HUES64 (cell line): ENCODE results near the gene KPNB1.

Experiments
- H3K27ac ChIP-seq: 2 replicates; pipeline ENCODE4 v1.7.0; 2013; ENCODE audit warnings: low read depth, low read length, inconsistent platforms
- H3K27me3 ChIP-seq: 2 replicates; pipeline ENCODE4 v1.6.1; 2013; ENCODE audit warnings: mild to moderate bottlenecking, low read length; ENCODE audit not compliant: insufficient read depth
- H3K36me3 ChIP-seq: 2 replicates; pipeline ENCODE4 v1.6.1; 2013; ENCODE audit warnings: mild to moderate bottlenecking, low read length; ENCODE audit not compliant: insufficient read depth
- H3K4me1 ChIP-seq: 2 replicates; pipeline ENCODE4 v1.6.1; 2013; ENCODE audit warnings: mild to moderate bottlenecking, low read length, moderate library complexity; ENCODE audit not compliant: insufficient read depth
- H3K4me3 ChIP-seq: 2 replicates; pipeline ENCODE4 v1.5.1; 2013; ENCODE audit warnings: mild to moderate bottlenecking, low read length, moderate library complexity
- H3K9ac ChIP-seq: 2 replicates; pipeline ENCODE4 v1.6.1; 2013; ENCODE audit warnings: mild to moderate bottlenecking, low read depth, low read length
- H3K9me3 ChIP-seq: 2 replicates; pipeline ENCODE4 v1.6.1; 2013; ENCODE audit warnings: low read depth, low read length; ENCODE audit not compliant: insufficient read depth
- WGBS: fragments of 150-250, 120-280 bp; methylation state at CpG from one replicate; pipeline ENCODE4 v1.1.7; 2013; ENCODE audit warnings: missing lambda C conversion rate; 5-methylcytosine and 5-hydroxymethylcytosine counted together

Gene KPNB1

DNA sequence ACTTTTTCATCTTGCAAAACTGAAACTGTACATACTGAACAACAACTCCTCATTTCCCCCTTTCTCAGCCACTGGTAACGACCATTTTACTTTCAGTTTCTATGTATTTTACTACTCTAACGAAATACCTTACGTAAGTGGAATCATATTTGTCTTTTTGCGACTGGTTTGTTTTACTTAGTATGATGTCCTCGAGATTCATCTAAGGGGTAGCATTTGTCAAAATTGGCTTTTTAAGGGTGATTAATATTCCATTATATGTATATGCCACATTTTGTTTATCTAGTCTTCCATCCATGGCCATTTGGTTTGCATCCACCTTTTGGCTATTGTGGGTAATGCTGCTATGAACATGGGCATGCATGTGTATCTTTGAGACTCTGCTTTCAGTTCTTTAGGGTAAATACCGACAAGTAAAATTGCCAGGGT is 10.4 kb downstream of the KPNB1 start:
- Histone ChIP-seq H3K9me3 (no peaks in the 10 kb centered on the region), H3K9ac (no peak overlapping the region), H3K4me1 (peaks cover 8% of the 10 kb centered on the region; the same call in 1 of the 2 replicates), H3K27ac (no peak overlapping the region), H3K4me3 (no peak overlapping the region), H3K27me3 (no peaks in the 10 kb centered on the region), H3K36me3 (peaks cover 100% of the 10 kb centered on the region)
- WGBS: 98% methylated on average over 6 of the region's 6 CpGs

DNA sequence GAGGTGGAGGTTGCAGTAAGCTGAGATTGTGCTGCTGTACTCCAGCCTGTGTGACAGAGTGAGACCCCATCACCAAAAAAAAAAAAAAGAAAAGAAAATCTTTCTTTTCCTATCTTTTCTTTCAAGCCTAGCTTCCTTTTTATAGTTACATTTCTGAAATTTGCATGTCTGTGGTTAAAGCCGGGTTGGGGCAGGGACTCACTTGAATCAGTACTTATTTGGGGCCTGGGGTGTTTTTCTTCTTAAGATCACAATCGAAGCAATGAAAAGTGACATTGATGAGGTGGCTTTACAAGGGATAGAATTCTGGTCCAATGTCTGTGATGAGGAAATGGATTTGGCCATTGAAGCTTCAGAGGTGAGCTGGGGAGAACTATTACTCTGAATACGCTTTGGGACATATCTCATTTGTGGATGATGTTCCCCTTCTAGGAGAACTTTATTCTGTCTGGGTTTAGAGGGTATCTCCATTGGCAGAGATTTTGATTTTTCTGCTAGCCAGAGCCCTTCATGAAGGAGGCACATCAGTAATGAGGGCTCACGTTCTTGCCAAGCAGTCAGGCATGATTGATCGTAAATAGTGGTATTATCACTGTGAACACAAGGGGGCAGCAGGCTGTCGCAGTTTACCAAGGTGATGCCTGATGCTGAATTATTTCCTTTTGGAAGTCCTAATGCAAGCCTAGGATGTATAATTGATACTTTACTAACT is 14.3 kb downstream of the KPNB1 start:
- no peak overlapping the region for H3K9ac ChIP-seq
- H3K27me3 ChIP-seq: no peaks in the 10 kb centered on the region
- H3K36me3 ChIP-seq: peaks cover 97% of the 10 kb centered on the region
- 60% methylated on average over 6 of the region's 6 CpGs for WGBS
- peaks cover 11% of the 10 kb centered on the region; the same call in 1 of the 2 replicates for H3K4me1 ChIP-seq
- H3K4me3 ChIP-seq: no peak overlapping the region
- H3K9me3 ChIP-seq: no peaks in the 10 kb centered on the region
- no peak overlapping the region for H3K27ac ChIP-seq

DNA sequence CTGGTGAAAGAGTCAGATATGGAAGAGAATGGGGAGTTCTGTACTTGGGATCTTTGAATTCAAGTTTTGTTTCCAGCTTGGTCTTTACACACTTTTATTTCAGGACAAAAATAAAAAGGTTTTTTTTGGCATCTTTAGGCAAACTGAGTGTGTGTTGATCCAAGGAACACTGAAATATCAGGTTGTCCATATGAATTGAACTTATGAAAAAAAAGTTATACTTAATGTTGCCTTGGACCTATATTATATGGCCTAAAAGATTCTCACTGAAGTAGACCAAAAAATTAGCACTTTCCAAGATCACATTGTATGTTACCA is 14.9 kb downstream of the KPNB1 start:
- Histone ChIP-seq H3K9me3 (no peaks in the 10 kb centered on the region), H3K4me3 (no peak overlapping the region), H3K27ac (peak overlapping the region; percentile 67; the same call in 1 of the 2 replicates), H3K9ac (no peak overlapping the region), H3K4me1 (peaks cover 11% of the 10 kb centered on the region; the same call in 1 of the 2 replicates), H3K27me3 (no peaks in the 10 kb centered on the region), H3K36me3 (peaks cover 97% of the 10 kb centered on the region)

DNA sequence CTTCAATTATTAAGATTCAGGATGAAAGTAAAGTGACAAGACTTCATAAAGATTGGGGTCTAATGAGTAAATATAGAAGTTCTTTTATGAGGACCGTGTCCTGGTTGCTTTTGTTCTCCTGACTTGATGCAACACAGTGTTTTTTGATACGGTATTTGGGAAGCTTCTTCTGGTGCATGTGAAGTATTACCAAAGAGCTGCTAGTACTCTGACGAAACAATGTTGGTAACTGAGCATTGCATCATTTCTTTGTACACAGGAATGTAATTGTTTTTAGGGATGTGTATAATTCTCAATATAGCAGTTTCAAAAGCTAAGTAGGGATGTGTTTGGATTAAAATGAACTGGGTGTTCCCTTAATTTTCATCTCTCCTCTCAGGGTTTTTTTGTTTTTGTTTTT is 15.9 kb downstream of the KPNB1 start:
- 94% methylated on average over 3 of the region's 3 CpGs for WGBS

DNA sequence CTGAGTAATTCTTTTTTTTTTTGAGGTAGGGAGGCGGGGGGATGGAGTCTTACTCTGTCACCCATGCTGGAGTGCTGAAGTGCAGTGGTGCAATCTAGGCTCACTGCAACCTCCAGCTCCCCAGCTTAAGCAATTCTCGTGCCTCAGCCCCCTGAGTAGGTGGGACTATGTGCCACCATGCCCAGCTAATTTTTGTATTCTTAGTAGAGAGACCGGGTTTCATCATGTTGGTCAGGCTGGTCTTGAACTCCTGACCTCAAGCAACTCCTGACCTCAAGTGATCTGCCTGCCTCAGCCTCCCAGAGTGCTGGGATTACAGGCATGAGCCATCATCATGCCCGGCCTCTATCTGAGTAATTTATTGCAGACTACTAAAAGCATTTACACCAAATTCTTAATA is 19.4 kb downstream of the KPNB1 start:
- H3K4me3 ChIP-seq: no peak overlapping the region
- peaks cover 97% of the 10 kb centered on the region for H3K36me3 ChIP-seq
- H3K9me3 ChIP-seq: no peaks in the 10 kb centered on the region
- H3K27me3 ChIP-seq: no peaks in the 10 kb centered on the region
- 98% methylated on average over 4 of the region's 4 CpGs for WGBS
- no peak overlapping the region for H3K9ac ChIP-seq
- H3K4me1 ChIP-seq: peaks cover 11% of the 10 kb centered on the region; the same call in 1 of the 2 replicates
- H3K27ac ChIP-seq: no peak overlapping the region

More for the DNA sequence above, 15.9 kb downstream of the KPNB1 start:
- H3K27ac ChIP-seq: peak overlapping the region; percentile 67; the same call in 1 of the 2 replicates
- H3K4me3 ChIP-seq: no peak overlapping the region
- H3K36me3 ChIP-seq: peaks cover 97% of the 10 kb centered on the region
- H3K9me3 ChIP-seq: no peaks in the 10 kb centered on the region
- peaks cover 11% of the 10 kb centered on the region; the same call in 1 of the 2 replicates for H3K4me1 ChIP-seq
- no peaks in the 10 kb centered on the region for H3K27me3 ChIP-seq
- H3K9ac ChIP-seq: 0 out of 2 replicates have a peak overlapping the region, but pooled peaks have one; percentile 0

DNA sequence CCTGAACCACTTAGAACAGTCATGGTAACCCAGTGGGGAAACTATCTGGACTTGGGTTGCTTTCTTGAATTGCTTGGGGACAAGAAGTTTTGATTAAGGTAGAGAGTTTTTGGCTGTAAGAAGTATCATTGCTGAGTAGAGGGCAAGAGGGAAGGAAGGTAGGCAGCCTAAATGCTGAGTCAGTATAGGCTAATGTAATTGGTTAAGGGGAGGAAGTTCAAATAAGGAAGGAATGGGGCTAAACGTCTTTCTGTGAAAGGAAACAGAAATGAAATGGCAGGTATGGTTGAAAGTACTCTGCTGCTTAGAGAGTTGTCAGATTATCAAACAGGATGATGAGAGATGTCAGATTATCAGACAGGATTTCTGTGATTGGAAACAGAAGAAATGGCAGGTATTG is 20.3 kb downstream of the KPNB1 start:
- no peaks in the 10 kb centered on the region for H3K27me3 ChIP-seq
- no peak overlapping the region for H3K27ac ChIP-seq
- no peaks in the 10 kb centered on the region for H3K9me3 ChIP-seq
- no peak overlapping the region for H3K9ac ChIP-seq
- H3K4me1 ChIP-seq: peaks cover 4% of the 10 kb centered on the region; the same call in 1 of the 2 replicates
- no peak overlapping the region for H3K4me3 ChIP-seq
- peaks cover 97% of the 10 kb centered on the region for H3K36me3 ChIP-seq
- WGBS: 80% methylated on average over 1 of the region's 1 CpG

DNA sequence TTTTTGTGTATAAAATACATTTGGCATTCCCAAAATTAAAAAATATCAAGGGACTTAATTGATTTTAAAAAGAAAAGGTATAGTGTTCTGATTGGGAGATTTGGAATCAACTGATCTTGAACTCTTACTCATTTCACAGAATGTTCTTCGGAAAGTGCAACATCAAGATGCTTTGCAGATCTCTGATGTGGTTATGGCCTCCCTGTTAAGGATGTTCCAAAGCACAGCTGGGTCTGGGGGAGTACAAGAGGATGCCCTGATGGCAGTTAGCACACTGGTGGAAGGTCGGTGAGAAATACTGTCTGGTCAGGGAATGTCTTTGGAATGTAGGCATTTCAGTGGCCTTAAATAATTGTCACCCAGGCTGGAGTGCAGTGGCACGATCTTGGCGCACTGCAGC is 24.8 kb downstream of the KPNB1 start:
- H3K36me3 ChIP-seq: peaks cover 100% of the 10 kb centered on the region

DNA sequence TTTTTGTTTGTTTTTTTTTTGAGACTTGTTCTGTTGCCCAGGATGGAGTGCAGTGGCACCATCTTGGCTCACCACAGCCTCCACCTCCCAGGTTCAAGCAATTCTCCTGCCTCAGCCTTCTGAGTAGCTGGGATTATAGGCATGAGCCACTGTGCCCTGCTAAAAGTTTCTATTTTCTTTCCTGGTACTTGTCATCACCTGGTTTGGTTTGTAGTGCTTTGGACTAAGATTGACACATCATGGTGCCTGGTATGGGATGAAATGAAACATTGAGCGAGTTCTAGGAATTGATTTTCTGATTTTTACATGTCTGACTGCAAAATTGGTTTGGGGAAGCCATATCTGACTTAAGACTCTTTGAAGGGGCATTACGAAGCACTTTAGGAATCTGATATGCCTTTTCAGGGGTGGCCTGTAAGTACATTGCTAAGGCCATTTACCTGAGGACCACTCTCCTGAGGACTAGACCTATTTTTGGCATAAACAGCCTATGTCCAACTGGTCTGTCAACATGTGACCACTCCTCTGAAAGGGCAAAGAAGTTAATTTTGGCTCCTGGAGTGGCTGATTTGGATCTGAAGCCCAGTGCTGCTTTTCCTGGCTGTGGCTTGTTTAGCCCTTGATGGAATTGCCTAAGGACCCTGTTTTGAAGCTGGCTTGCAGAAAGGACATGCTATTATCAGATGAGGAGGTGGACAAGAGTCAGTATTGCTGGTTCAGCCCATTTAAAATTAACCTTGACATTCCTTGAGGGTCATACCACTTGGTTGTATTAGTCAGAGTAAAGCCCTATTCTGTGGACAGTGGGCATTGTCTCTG is 25.9 kb downstream of the KPNB1 start:
- H3K9me3 ChIP-seq: no peaks in the 10 kb centered on the region
- H3K9ac ChIP-seq: no peak overlapping the region
- no peak overlapping the region for H3K4me3 ChIP-seq
- 94% methylated on average over 2 of the region's 2 CpGs for WGBS
- no peak overlapping the region for H3K27ac ChIP-seq
- H3K4me1 ChIP-seq: no peaks in the 10 kb centered on the region
- no peaks in the 10 kb centered on the region for H3K27me3 ChIP-seq
- peaks cover 100% of the 10 kb centered on the region for H3K36me3 ChIP-seq

More for the DNA sequence above, 24.8 kb downstream of the KPNB1 start:
- no peak overlapping the region for H3K4me3 ChIP-seq
- no peak overlapping the region for H3K9ac ChIP-seq
- no peaks in the 10 kb centered on the region for H3K4me1 ChIP-seq
- no peaks in the 10 kb centered on the region for H3K9me3 ChIP-seq
- 94% methylated on average over 4 of the region's 4 CpGs for WGBS
- H3K27ac ChIP-seq: no peak overlapping the region
- no peaks in the 10 kb centered on the region for H3K27me3 ChIP-seq

DNA sequence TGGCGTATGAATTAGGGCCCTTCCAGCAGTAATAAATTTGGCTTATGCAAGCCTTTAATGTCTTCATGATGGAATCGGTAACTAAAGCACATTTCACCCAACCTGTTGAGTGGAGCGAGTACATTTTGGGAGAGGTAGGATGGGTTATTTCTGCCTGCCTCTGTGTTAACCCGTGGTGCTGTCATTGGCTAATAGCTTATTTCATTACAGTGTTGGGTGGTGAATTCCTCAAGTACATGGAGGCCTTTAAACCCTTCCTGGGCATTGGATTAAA is 26.4 kb downstream of the KPNB1 start:
- 97% methylated on average over 4 of the region's 4 CpGs for WGBS
- Histone ChIP-seq H3K9ac (no peak overlapping the region), H3K4me1 (no peaks in the 10 kb centered on the region), H3K27me3 (no peaks in the 10 kb centered on the region), H3K27ac (no peak overlapping the region), H3K36me3 (peaks cover 100% of the 10 kb centered on the region), H3K4me3 (no peak overlapping the region), H3K9me3 (no peaks in the 10 kb centered on the region)

DNA sequence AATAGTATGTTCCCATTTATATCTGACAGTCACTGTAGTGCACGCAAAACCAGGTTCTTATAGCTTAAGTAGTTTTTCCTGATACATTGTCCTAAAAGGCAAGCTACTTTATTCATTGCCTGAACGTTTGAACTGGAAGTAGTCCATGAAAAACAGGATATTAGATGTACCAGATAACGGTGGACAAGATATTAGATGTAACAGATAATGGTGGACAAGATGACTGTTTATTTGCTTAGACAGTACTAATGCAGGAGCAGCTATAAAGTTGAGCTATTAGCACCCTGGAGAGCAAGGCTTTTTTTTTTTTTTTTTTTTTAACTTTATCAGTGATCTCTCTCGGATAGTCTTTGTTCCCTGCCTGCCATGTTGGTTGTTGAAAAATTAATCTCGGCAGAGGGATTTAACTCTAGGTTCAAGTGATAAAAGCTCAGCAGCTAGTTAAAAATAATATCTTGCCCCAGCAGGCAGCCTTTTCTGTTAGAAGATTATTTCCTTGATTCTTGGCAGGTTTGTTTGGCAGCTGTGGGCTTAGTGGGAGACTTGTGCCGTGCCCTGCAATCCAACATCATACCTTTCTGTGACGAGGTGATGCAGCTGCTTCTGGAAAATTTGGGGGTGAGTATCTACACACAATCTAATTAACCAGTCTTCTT is 26.9 kb downstream of the KPNB1 start:
- H3K27ac ChIP-seq: no peak overlapping the region
- WGBS: 94% methylated on average over 6 of the region's 7 CpGs
- peaks cover 100% of the 10 kb centered on the region for H3K36me3 ChIP-seq

DNA sequence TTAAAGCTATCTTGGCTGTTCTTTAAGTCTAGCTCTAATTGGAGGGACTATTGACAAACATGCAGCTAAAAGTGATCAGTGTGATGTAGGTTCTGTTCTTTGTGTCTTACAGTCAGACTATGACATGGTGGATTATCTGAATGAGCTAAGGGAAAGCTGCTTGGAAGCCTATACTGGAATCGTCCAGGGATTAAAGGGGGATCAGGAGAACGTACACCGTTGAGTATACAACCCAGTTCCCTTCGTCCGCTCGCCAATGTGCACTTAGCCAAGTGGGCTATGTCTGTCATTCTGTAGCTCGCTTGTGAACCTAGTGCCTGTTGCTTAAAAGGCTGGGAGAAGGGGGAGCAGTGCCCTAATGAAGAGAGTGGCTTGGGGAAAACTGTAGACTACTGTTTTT is 28.5 kb downstream of the KPNB1 start:
- Histone ChIP-seq H3K4me3 (no peak overlapping the region), H3K9ac (no peak overlapping the region), H3K27ac (no peak overlapping the region), H3K4me1 (no peaks in the 10 kb centered on the region), H3K27me3 (no peaks in the 10 kb centered on the region), H3K9me3 (no peaks in the 10 kb centered on the region), H3K36me3 (peaks cover 100% of the 10 kb centered on the region)
- 86% methylated on average over 7 of the region's 7 CpGs for WGBS

More for the DNA sequence above, 26.9 kb downstream of the KPNB1 start:
- H3K4me3 ChIP-seq: no peak overlapping the region
- no peak overlapping the region for H3K9ac ChIP-seq
- no peaks in the 10 kb centered on the region for H3K9me3 ChIP-seq
- no peaks in the 10 kb centered on the region for H3K27me3 ChIP-seq
- H3K4me1 ChIP-seq: no peaks in the 10 kb centered on the region
